HG02571 (cell line): ENCODE measurements around the gene CHST9.
"Not testable (repeated sequence)": the region's sequence is repeated elsewhere in the genome, so short reads cannot be mapped to it uniquely, and the experiment has no call there.

Experiments
- ATAC-seq: cut with Tn5 transposase; IDR thresholded peaks from one replicate; pipeline ENCODE4 v1.9.1; 2021; ENCODE audit warnings: mild to moderate bottlenecking, moderate library complexity; ENCODE audit not compliant: unreplicated experiment

The CHST9 gene

GRCh38 chr18:27175245-27175644, 9.9 kb downstream of the CHST9 start:
- no peak for ATAC-seq

- ATAC-seq: no peak
Observed at GRCh38 chr18:27171993-27172392, 13.1 kb downstream of the CHST9 start.

DNA sequence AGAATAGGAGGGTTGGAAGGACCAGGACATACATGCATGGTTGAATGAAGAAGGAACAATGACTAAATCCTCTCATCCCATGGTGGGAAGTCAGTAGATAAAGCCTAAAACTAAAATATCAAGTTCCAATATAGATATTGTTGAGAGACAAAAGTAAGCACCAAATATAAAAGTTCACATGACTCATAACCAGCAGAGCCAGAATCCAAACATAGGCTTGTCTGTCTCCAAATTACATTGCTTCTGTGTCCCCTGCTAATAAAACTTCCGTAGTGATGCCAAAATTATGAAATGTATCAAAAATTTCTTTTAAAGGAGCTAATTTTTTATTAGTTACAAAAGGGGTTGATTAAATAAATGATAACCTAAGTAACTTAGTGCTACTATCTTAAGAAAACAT, 19.7 kb downstream of the CHST9 start:
- no peak for ATAC-seq

GRCh38 chr18:27164905-27165304, 20.2 kb downstream of the CHST9 start:
- ATAC-seq: no peak

- not testable (repeated sequence) for ATAC-seq
Observed at GRCh38 chr18:27163197-27163716, 21.9 kb downstream of the CHST9 start.

DNA sequence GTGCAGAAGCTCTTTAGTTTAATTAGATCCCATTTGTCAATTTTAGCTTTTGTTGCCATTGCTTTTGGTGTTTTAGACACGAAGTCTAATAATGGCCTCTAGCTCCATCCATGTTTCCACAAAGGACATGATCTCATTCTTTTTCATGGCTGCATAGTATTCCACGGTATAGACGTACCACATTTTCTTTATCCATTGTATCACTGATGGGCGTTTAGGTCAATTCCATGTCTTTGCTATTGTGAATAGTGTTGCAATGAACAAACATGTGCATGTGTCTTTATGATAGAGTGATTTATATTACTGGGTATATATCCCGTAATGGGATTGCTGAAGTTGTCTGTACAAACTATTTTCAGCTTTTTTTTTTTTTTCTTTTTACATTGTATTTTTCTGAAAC, 35.9 kb downstream of the CHST9 start:
- not testable (repeated sequence) for ATAC-seq

DNA sequence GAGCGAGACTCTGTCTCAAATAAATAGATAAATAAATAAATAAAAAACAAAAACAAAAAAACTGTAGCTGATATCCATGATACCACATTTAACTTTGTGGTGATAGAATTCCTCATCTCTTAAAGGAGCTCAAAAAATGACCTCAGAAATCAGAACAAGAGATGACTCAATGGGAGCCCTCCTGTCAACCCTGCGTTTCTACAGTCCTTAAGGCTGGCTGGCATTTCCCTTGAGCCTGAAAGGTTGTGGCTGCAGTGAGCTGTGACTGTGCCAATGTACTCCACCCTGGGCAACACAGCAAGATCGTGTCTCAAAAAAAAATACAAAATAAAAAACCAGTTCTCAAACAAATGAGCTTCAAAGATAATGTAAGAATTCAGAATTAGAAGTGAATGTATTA, 40.4 kb downstream of the CHST9 start:
- ATAC-seq: no peak

GRCh38 chr18:27143580-27144287, 41.4 kb downstream of the CHST9 start:
- ATAC-seq: no peak

DNA sequence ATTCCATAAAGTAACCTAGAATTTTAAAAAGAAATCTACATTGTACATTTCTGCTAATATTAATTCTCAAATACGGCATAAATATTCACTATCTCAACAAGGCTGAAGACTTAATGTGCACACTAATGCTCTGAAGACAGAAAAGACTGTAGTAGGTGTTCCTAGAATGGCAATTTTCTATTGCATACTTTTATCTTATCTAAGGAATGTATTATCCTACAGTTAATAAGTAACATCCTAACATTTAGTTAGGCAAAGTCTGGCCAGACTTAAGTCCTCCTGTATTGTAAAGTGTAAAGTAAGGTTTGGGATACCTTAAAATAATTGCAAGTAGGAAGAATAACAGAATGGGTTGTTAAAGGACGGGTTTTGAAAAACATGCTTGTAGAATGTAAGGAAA, 42.2 kb downstream of the CHST9 start:
- ATAC-seq: no peak

- ATAC-seq: no peak
Observed at GRCh38 chr18:27141876-27142275, 43.2 kb downstream of the CHST9 start.

DNA sequence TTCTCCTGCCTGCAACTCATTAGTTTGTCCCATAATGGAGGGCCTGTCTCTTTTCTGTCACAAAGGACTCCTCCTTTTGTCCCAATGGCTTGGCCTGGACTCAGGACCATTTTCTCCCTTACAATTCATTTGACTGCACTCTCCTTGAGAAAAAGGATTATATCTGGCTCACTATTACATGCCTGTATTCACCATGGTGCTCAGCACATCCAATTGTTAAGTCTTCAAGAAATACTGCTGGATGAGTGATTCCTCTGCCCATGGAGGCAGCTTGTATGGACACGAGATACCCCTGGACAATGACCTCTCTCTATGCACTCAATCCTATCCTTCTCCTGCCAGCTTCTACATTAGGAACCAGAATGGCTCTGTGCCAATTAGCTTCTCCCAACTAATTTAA, 47.0 kb downstream of the CHST9 start:
- ATAC-seq: no peak

DNA sequence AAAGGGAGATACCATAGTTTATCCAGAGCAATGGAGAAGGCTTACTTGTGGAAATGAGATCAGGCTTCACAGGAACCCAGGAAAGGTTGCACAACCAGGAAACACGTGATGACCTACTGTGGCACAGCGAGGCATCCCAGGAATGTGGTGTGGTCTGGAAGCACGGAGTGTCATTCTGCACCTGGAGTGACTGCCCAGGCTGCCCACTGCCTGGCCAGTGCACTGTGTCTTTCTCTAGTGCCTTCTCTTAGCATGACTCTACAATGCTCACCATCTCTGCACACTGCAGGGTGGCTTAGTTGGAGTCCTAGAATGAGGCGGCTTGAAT, 48.9 kb downstream of the CHST9 start:
- no peak for ATAC-seq

- ATAC-seq: no peak
Observed at GRCh38 chr18:27135504-27136207, 49.5 kb downstream of the CHST9 start.

DNA sequence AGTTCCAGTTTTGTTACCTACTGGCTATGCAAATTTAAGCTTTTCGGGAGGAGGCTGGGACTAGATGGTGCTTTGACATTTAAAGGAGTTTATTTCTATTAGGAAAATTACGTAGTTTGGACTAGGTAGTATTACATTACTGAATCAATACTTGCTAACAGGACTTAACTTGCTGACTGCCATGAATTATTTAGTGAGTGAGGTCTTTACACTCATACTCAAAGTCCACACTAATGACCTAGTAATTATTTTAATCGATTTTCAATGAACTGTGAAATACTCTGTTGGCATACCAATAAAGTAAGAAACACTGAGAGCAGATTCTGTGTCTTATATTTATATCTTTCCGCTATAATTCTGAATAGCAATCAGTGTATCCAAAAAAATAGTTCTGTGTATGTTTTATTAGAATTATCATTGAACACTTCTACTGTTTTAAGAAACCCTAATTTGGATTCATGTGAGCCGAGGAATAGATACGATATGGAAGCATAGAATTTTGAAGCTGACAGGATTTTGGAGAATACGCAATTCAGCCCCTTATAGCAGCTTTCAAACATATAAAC, 55.0 kb downstream of the CHST9 start:
- no peak for ATAC-seq

DNA sequence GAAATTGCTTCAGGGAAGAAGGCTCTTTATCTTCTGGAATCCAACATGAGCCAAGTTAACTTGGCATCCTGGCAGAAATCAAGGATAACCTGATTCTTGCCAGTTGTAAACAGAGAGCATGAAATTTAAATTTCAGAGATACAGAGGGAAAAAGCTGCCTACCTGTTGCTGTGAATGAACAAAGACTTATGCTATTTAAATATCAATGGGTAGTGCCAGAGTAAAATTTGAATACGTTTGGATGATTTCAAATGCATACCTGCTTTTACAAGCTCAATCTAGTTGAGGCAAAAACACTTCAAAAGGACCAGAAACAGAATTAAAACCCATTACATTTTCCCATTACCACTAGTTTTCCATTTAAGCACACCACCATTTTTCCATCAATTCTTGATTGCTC, 60.9 kb downstream of the CHST9 start:
- no peak for ATAC-seq

GRCh38 chr18:27121108-27121507, 64.0 kb downstream of the CHST9 start:
- no peak for ATAC-seq

DNA sequence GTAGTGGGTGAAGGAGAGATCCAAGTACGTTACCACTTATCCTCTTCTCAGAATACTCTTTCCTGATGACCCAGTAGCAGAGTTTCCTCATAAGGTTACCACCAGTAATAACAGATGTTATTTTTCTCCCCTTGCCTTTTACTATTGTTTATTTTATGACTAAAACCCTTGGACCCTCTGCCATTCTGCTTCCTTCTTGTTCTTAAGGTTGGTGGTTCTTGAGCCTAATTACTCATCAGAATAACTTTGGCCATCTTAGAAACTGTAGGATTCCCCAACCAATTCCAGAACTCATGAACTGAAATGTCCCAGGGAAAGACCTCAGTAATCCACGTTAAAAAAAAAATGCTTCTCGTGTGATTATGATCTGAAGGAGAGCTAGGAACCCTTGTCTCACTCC, 64.9 kb downstream of the CHST9 start:
- no peak for ATAC-seq

- no peak for ATAC-seq
Observed at GRCh38 chr18:27118973-27119372, 66.1 kb downstream of the CHST9 start.

- ATAC-seq: no peak
Observed at GRCh38 chr18:27114842-27115241, 70.3 kb downstream of the CHST9 start.

- ATAC-seq: no peak
Observed at GRCh38 chr18:27113358-27113757, 71.8 kb downstream of the CHST9 start.

DNA sequence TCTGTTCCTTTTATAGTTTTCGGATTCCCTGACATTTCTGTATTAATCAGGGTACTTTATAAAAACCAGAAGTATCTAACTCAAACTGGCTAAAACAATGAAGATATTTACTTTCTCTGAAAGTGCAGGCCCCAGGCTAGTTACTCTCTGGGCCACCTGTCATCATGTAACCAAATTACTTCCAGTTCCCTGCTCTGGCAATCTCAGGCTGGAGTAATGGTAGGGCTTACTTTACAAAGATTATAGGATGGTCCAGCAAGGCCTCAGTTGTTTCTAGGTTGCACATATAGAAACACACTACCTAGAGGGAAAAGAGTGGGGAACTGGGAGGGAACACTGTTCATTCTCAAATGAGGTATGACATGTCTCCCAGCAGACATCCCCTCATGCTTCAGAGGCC, 74.8 kb downstream of the CHST9 start:
- ATAC-seq: no peak

GRCh38 chr18:27109451-27109850, 75.7 kb downstream of the CHST9 start:
- ATAC-seq: no peak
